HG03575 (cell line): Measurements from ENCODE around the gene KIDINS220.
"Not testable (repeated sequence)": the region's sequence is repeated elsewhere in the genome, so short reads cannot be mapped to it uniquely, and the experiment has no call there.

Experiments used
- ATAC-seq: cut with Tn5 transposase; IDR thresholded peaks from one replicate; pipeline ENCODE4 v1.9.1; 2021; ENCODE audit not compliant: unreplicated experiment, insufficient number of reproducible peaks, low FRiP score; ENCODE audit errors: extremely low read depth

KIDINS220 gene

DNA sequence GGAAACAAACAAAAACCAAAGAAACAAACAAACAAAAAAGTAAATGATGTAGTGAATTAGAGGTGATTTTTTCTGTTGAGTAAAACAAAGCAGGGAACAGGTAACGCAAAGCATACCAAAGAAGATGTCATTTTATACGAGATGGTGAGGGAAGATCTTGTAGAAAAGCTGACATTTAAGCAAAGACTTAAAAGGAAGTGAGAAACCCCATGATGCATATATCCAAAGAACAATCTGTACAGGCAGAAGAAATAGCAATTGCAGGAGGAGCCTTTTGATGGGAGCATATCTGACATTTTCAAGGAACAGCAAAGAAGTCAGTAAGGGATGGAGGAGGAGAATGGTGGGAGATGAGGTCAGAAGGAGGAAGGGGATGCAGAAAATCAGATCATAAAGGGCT, 63.0 kb downstream of the KIDINS220 start:
- ATAC-seq: no peak

DNA sequence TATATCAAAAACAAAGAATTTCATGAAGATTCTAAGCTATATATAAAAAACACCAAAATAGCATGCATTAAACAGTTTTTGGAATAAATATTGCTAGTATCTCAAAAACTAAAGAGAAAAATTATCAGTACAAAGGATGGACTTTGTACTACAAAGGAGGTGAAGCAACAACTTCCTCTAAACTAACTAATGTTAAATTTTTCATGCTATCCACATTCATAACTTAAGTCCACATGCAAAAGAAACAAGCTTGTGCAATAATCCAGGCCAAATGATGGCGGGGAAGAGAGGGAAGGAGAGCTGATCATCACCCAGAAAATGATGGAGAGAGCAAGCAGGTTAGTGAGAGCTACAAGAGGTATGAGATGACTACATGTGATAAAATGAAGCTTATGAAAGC, 70.1 kb downstream of the KIDINS220 start:
- ATAC-seq: no peak

DNA sequence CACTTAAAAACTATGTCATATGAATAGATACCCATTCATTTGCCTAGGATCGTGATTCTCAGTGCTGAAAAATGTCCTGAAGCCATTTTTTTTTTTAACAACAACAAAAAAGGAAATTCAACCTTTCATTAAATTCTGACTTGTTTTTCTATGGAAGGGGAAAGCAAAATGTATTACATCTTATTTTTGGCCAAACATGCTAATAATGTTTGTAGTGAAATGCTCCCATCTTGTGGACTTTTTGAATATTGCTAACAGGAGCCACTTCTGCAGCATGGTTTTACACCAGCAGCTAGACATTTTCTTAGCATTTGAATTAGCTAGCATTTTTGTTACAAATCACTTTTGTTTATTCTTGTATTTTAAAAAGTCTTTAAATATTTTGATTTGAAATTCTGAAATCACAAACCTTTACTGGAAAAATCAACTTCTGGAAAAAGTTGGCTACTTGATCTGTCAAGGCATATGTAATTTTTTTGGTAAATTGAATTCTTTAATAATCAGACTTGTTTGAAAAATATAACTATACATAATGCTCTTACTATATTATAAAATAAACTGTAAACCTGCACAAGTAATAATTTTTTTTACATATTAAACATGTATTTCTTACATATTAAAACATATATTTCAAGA, 75.8 kb downstream of the KIDINS220 start:
- ATAC-seq: no peak

DNA sequence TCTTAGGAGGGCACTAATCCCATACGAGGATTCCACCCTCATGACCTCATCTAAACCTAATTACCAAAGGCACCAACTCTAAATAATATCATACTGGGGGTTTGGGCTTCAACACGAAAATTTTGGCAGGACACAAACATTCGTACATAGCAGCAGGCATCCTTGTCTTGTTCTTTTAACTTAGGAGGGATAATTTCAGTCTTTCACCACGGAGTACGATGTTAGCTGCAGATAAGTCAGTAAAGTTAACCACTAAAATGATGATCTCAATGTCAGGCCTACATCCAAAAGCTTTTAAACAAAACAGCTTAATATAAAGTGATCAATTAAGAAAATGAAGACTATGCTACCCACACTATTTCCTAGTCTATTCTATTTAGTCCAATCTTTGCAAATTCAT, 80.7 kb downstream of the KIDINS220 start:
- ATAC-seq: no peak

DNA sequence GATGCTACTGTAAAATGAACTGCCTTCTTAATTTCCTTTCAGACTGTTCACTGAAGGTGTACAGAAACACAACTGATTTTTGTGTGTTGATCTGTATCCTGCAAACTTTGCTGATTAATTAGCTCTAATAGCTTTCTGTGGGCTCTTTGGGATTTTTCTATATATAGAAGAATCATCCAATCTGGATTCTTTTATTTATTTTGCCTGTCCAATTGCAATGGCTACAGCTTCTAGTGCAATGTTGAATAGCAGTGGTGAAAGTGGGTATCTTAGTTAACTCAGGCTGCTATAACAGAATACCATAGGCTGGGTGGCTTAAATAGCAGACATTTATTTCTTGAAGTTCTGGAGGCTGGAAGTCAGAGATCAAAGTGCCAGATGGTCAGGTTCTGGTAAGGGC, 81.2 kb downstream of the KIDINS220 start:
- no peak for ATAC-seq

DNA sequence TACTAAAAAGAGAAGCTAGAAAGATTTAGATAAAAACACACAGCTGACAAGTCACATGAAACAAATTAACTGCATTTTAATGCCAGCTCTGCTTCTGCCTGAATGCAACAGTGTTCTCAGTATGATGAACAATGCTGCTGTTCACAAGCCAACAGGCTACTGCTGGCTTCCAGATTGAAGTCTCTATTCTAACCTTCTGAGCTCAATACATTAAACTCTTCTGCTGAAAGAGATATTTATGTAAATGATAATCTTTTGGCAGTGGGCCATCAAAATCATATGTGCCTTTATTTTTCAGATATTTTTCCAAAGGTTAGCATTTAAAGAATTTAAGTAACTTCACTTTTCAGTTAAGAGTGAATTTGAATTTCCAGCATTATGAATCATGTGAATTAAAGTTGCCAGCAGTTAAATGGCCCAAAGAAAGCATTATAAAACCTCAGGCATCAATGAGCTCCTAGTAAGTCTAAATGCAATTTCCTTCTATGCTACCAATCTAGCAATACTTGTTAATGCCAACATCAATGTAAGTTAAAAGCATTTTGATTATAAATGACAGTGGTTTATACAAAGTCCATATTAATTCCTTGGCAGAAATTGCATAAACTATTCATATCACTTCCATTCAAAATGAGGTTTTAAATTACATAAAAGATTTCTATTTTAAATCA, 83.2 kb downstream of the KIDINS220 start:
- ATAC-seq: no peak

DNA sequence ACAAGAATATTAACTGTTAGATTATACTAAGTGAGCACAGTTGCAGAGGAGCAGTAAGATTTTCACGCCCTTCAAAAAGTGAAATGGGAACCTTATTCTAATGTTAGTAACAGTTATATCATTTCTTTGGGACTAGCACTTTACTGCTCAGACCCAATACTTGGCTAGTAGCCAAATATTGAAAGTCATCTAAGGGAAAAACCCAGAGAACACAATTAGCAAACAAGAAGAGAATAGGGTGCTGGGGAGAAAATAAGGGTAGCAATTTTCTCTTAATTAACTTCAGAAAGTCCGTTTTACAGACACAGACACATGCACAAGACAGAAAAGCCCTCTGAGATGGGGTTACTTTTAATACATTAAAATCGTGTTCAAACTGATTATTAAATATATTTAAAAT, 83.8 kb downstream of the KIDINS220 start:
- ATAC-seq: no peak

DNA sequence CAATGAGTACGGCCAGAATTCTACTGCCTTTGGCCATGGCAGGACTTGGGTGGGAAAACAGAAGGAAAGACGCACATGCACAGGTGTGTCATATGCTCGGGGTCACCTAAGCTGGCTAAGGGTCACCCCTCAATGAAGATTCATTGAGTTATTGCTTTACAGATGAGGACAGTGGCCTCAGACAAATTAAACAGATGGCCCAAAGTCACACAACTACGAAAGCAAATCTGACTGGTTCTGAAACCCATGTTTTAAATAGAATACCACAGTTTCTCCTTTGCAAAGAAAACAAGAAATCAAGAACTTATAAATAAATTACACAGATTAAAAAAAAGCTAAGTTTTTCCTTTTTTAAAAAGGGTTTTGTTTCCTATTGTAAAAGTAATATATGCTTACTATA, 85.0 kb downstream of the KIDINS220 start:
- ATAC-seq: no peak

DNA sequence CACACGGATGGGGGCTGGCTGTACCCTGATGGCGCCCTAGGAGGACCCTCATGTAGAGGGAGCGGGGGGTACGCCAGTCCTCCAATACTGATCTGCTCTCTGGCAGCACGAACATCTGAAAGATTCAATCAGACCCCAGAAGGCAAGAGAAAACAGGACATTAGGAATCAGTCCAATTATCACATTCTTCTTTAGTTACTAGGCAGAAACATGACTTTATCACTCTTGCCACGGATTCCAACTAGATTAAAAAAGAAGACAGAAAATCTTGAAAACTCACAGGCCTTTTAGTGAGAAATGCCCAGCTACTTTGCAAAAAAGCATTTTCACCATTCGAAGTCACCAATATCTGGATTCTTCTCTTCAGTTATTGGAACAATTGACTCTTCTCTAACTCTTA, 87.2 kb downstream of the KIDINS220 start:
- no peak for ATAC-seq

DNA sequence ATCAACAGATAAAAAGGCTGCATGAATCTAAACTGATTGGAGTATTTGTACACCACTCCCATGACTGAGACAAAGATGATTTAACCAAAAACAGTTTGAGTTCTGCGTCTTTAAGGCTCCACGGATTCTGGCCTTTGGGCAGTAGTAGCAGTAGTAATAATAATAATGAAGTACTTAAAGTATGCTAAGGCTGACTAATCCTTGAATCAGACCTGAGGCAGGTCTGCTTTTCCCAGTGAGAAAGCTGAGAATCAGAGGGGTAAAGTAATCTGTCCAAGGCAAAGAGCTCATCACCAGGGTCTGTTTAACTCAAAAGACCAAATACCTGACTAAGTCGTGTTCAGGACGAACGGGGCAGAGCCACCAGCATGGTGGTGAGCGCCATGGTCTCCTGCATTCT, 94.2 kb downstream of the KIDINS220 start:
- no peak for ATAC-seq

DNA sequence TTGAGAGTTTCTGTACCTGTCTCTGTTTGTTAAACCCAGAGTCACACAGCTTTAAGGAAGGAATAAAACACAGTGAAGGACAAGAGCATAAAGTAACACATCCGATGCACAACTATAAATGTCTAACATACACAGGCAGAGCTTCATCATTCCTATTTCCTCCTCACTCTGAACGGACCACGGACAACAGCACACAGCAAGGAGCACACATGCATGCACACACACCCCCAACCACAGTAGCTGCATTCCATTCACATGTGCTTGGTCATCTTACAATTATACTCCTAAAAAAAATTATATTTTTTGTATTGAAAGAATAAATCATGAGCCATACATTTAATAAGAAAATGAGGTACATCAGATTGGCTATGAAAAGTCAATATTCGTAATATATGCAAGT, 97.3 kb downstream of the KIDINS220 start:
- ATAC-seq: no peak

DNA sequence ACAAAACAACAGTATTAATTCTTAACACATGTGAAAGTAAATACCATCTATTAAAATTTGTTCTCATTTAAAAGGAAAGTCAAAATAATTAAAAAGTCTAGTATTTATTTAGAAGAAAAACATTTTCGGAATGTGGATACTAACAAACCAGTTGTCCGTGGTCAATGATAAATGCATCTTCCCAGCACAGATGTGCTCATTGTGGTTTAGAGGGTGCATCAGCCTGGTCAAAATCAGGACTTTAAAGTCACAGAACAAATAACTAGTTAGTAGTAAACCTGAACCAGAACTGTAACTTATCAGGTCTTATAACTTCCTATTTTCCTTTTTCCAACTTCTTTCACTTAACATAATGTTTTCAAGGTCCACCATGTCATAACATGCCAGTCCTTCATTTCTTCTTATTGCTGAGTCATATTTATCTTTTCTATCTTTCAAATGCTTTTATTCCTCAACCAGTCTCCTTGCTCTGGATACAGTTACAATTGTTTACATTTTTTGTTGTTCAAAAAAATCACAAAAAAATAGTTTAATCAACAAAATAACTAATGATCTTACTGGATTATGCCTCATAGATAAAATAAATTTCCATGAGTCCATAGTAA, 99.7 kb downstream of the KIDINS220 start:
- no peak for ATAC-seq

DNA sequence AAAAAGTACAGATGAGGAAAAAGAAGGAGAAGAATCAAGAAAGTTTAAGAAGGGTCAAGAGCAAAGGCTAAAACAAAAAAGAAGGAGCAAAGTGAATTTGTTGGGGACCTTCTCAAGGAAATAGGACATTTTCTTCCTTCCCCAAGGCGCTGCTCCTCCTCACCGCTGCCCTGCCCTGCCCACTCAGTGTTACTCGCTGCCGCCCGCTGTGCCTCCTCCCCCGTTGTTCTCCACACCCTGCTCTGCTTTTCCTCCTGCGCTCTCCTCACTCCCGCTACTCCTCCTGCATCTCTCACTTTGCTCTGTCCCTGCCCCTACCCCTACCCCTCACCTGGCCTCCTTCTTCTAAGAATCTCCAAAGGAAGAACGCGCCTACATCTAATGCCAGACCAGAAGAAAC, 104.8 kb downstream of the KIDINS220 start:
- no peak for ATAC-seq

DNA sequence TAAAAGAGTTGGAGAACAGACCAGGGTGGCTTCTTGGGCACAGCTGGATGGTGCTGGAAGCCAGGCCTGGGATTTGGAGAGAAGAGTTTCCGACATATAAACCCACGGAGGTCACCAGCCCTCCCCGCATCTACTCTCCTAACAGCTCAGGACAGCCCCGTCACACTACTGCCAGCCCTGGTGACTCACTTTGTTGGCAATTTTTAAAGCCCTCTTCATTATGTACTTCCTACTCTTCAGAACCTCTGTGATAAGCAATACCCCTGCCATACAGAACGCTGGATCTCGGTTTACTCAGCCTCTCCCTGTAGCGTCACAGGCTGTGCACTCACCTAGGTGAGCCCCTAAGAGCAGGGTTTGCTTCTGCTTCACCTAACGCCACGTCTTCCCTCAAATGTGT, 107.5 kb downstream of the KIDINS220 start:
- no peak for ATAC-seq

DNA sequence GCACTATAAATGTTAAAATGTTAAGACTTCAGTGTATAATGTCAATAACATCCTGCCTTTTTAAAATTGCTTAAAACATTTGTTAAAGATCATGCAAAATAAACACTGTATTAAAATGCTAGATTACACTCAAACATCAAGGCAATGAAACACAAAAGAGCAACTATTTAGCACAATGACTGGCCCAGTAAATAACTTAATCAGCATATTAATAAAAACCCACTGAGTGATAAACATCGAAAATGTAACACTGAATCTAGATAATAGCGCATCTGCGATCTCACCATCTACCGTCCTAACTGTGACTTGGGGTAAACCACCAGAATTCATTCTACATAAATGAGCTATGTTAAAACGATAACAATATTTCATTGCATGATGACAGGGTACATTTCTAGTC, 108.3 kb downstream of the KIDINS220 start:
- not testable (repeated sequence) for ATAC-seq

DNA sequence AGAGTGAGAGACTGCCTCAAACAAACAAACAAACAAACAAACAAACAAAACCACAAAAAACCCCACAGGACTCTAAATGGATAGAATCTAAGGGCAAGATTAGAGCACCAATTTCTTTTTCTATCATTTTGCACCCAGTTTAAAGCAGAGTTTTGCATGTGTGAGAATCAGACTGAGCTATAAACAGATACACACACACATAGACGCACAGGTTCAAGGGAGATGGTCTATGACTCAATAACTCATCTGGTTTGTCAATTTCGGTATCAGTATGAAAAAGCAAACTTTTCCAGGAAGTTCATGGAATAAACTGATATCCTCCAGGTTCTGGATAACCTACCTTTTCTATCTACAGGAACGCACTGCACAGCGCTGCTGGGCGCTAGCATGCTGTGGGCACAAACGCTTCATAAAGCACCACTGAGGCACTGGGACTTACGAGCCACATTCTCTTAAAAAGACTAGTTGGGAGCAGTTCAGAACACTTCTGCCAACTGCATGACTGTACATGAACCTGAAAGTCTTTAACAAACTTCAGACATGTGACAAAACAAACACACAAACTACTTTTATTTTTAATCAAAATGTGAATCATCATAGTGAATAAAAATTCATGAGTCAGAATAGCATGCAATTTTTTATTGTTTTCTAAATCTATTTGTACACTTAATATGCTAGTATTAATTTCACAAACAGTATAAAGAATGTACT, 109.0 kb downstream of the KIDINS220 start:
- ATAC-seq: no peak

DNA sequence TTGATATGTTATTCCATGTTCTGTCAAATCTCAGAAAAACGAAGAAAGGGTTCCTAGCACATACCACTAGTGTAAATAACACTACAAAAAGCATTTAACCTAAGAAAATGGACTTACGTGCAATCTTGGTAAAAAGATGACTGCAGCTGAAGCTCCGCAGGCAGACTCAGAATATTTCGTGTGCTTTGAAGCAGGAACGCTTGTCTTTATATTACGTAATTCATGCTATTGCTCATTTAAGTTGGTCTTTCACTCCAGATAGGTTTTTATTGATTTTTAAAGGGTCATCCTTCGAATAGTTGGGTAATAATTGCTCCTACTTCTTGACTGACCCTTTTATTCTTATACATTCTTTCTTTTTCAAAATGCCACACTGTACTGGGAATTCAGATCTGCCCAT, 111.6 kb downstream of the KIDINS220 start:
- ATAC-seq: no peak

DNA sequence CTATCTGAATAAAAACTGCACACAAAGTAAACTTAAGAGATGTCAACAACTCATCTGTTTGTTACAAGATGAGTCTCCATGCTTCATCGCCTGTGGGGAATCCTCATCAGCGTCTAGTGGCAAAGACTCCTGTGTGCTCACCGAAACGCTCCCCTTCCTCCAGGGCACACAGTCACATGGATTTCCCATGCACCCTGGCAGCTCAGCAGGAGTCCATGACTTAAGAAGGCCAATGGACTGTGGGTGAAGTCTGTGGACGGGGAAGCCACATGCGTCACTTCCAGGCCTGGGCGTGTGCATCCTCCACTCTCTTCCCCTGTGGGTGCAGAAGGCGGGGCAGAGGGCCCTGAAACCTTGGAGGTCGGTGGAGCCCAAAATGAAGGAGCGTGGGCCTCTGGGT, 114.4 kb downstream of the KIDINS220 start:
- no peak for ATAC-seq

DNA sequence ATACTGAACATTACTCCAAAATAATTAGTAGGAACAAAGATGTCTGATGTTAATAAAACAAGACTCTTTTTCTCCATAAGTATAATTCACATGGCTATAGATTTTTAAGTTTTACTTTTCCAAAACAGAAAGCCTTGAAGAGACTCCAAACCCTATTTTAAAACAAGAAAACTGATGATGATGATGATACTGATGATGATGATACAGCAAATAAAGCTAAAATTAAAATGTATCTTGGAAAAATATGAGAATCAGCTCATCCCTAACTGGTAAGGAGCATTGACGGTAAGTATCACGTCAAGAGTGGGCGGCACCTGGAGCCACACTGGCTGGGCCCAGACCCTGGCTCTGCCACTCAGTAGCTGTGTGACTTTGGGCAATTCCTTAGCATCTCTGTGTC, 116.0 kb downstream of the KIDINS220 start:
- ATAC-seq: no peak

DNA sequence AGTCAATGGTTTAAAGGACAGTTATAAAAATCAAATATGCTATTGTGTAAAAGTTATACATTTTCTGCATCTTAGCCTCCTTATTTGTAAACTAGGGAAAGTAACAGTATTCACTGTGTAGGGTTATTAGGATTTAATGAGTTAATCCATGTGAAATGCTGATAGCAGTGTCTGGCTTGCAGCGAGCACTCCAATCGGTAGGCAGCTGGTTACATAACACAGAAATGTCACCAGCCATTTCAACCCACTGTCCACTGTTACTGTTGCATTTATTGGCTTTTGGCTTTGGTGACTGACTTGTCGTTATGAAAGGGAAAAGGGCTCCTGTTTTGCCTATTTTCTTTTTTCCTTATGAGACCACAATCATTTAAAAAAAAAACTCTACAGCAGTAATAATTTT, 116.7 kb downstream of the KIDINS220 start:
- no peak for ATAC-seq
